GM12864 (cell line): ENCODE measurements around the gene UFD1.

Source experiments
- DNase-seq: peaks from one replicate; pipeline ENCODE4 v3.0.0-alpha.2; 2011; ENCODE audit warnings: low read depth
- H3K4me3 ChIP-seq: 2 replicates; pipeline ENCODE4 v1.5.1; 2011; ENCODE audit warnings: mild to moderate bottlenecking, low read depth, low read length, control low read depth
- TF ChIP-seq, protein P1 (sequence below): IDR thresholded peaks from 2 replicates; pipeline ENCODE4 v1.5.1; 2011; ENCODE audit warnings: low read depth, mild to moderate bottlenecking, moderate library complexity, low read length, control low read depth, inconsistent platforms; ENCODE audit errors: missing control alignments

UFD1 gene

GRCh38 chr22:19464975-19465374 is 14.0 kb downstream of the UFD1 start:
- DNase-seq: no peak
- TF ChIP-seq, protein P1, sequence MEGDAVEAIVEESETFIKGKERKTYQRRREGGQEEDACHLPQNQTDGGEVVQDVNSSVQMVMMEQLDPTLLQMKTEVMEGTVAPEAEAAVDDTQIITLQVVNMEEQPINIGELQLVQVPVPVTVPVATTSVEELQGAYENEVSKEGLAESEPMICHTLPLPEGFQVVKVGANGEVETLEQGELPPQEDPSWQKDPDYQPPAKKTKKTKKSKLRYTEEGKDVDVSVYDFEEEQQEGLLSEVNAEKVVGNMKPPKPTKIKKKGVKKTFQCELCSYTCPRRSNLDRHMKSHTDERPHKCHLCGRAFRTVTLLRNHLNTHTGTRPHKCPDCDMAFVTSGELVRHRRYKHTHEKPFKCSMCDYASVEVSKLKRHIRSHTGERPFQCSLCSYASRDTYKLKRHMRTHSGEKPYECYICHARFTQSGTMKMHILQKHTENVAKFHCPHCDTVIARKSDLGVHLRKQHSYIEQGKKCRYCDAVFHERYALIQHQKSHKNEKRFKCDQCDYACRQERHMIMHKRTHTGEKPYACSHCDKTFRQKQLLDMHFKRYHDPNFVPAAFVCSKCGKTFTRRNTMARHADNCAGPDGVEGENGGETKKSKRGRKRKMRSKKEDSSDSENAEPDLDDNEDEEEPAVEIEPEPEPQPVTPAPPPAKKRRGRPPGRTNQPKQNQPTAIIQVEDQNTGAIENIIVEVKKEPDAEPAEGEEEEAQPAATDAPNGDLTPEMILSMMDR: no peak
- H3K4me3 ChIP-seq: no peak overlapping the region

DNA sequence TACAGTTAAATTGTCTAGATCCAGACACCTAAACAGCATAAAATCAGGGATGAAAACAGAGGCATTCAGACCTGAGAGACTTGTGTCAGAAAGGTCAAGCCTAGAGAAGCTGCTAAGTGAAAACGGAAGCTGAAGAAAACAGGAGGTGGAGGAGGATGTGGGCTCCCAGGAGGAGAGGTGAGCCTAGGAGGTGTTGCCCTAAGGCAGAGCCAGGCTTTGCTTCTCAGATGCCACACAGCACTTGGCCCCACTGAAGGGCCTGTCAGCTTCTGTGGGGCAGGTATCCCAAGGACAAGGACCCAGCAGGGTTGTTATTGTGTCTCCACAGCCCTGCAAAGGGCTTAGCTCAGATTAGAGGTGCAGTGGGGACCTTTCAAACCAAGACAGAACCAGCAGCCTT is 14.4 kb downstream of the UFD1 start:
- no peak overlapping the region for H3K4me3 ChIP-seq
- TF ChIP-seq, protein P1: no peak
- no peak for DNase-seq

GRCh38 chr22:19463491-19464469 is 15.2 kb downstream of the UFD1 start:
- no peak overlapping the region for H3K4me3 ChIP-seq
- DNase-seq: no peak
- TF ChIP-seq, protein P1: no peak

- no peak for DNase-seq
- no peak overlapping the region for H3K4me3 ChIP-seq
- TF ChIP-seq, protein P1: no peak
These were observed 16.0 kb downstream of the UFD1 start for GRCh38 chr22:19463008-19463407.

- no peak for DNase-seq
- TF ChIP-seq, protein P1: no peak
- H3K4me3 ChIP-seq: no peak overlapping the region
These were observed 17.5 kb downstream of the UFD1 start for GRCh38 chr22:19461506-19461905.

GRCh38 chr22:19460036-19460435 is 19.0 kb downstream of the UFD1 start:
- no peak for DNase-seq
- TF ChIP-seq, protein P1: no peak
- H3K4me3 ChIP-seq: no peak overlapping the region

GRCh38 chr22:19457828-19458428 is 21.1 kb downstream of the UFD1 start:
- TF ChIP-seq, protein P1: no peak
- no peak for DNase-seq
- no peak overlapping the region for H3K4me3 ChIP-seq
